Measurements from ENCODE around the gene UIMC1.

The UIMC1 gene

DNA sequence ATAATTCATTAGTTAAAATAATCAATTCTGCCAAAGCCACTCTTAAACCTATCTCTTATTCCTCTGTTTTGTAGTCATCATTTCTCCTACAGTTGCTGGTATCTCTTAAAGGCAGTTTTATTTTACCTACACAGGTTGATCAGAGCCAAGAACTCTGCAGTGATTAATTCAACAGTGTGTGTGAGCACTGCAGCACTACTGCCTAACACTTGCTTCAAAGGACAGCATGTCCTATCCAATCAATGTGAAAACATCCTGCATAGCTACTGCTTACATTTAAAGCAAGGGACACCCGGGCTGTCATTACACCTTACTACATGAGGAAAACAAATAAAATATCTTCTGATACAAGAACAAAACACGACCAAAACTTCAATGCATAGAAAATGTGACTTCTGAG is 62.3 kb downstream of the UIMC1 start:
- no peak overlapping the region for H3K4me2 ChIP-seq (ENCODE audit: low read length)
- H4K20me1 ChIP-seq (ENCODE audit: control insufficient read depth, insufficient read depth, low read depth, low read length): 0 out of 2 replicates have a peak, but pooled peaks cover 5% of the 10 kb centered on the region
- no peaks in the 10 kb centered on the region for H3K9me2 ChIP-seq (replicated peaks; ENCODE audit: control insufficient read depth, low read length)
- H3K27me3 ChIP-seq (ENCODE audit: control insufficient read depth, low read length): no peaks in the 10 kb centered on the region
- H3K36me3 ChIP-seq (ENCODE audit: control insufficient read depth, low read length): peaks cover 86% of the 10 kb centered on the region
- no peaks in the 10 kb centered on the region for H3K4me1 ChIP-seq (ENCODE audit: control insufficient read depth, low read length)
- TF ChIP-seq, protein P1, sequence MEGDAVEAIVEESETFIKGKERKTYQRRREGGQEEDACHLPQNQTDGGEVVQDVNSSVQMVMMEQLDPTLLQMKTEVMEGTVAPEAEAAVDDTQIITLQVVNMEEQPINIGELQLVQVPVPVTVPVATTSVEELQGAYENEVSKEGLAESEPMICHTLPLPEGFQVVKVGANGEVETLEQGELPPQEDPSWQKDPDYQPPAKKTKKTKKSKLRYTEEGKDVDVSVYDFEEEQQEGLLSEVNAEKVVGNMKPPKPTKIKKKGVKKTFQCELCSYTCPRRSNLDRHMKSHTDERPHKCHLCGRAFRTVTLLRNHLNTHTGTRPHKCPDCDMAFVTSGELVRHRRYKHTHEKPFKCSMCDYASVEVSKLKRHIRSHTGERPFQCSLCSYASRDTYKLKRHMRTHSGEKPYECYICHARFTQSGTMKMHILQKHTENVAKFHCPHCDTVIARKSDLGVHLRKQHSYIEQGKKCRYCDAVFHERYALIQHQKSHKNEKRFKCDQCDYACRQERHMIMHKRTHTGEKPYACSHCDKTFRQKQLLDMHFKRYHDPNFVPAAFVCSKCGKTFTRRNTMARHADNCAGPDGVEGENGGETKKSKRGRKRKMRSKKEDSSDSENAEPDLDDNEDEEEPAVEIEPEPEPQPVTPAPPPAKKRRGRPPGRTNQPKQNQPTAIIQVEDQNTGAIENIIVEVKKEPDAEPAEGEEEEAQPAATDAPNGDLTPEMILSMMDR (IDR thresholded peaks at IDR 0.05; ENCODE audit: low read depth, low read length, poor library complexity, severe bottlenecking): no peak
- TF ChIP-seq EZH2phosphoT487 (IDR thresholded peaks at IDR 0.05; ENCODE audit: borderline replicate concordance, low read length): no peak
- no peaks in the 10 kb centered on the region for H3K9me3 ChIP-seq (ENCODE audit: control insufficient read depth, insufficient read depth, low read length)
- H3K79me2 ChIP-seq (ENCODE audit: control insufficient read depth, low read length): no peaks in the 10 kb centered on the region
- H3K27ac ChIP-seq (ENCODE audit: low read depth, low read length): no peak overlapping the region
- H3K4me3 ChIP-seq (ENCODE audit: low read length): no peak overlapping the region
- peaks cover 3% of the 10 kb centered on the region; the same call in 1 of the 2 replicates for H3F3A ChIP-seq (ENCODE audit: control insufficient read depth, insufficient read depth)

DNA sequence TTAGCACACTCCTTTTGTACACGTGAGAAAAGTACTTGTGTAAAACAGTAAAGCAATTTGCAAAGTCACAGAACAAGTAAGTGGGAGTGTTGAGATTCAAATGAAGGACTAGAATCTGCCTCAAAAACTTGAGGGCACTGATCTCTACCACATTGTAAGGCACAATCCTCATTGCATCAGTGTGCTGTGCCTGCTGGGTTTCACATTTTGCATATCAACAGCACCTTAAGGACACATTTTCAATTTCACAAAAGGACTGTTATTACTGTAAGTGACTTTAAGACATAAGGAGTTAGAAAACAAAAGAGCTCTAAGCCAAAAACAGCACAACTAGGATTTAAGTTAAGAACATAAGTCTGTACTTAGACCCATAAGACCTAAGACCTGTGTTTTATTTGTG is 62.8 kb downstream of the UIMC1 start:
- H3K4me3 ChIP-seq (ENCODE audit: low read length): no peak overlapping the region
- H4K20me1 ChIP-seq (ENCODE audit: control insufficient read depth, insufficient read depth, low read depth, low read length): 0 out of 2 replicates have a peak, but pooled peaks cover 5% of the 10 kb centered on the region
- H3K4me2 ChIP-seq (ENCODE audit: low read length): no peak overlapping the region

DNA sequence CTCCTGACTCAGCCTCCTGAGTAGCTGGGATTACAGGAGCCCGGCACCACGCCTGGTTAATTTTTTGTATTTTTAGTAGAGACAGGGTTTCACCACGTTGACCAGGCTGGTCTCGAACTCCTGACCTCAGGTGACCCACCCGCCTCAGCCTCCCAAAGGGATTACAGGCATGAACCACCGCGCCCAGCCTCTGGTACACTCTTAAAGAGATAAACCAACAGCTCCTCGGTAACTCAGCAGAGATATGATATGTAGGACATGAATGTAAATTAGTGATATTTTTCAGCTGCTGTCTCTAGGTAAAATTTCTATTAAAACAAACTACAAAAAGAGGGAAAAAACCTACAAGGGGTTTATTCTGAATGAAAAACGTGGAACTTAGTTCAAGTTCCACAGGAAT is 64.6 kb downstream of the UIMC1 start:
- no peaks in the 10 kb centered on the region for H3K9me2 ChIP-seq (replicated peaks; ENCODE audit: control insufficient read depth, low read length)
- no peaks in the 10 kb centered on the region for H3K79me2 ChIP-seq (ENCODE audit: control insufficient read depth, low read length)
- peaks cover 3% of the 10 kb centered on the region; the same call in 1 of the 2 replicates for H3F3A ChIP-seq (ENCODE audit: control insufficient read depth, insufficient read depth)
- H3K9me3 ChIP-seq (ENCODE audit: control insufficient read depth, insufficient read depth, low read length): no peaks in the 10 kb centered on the region
- no peak for TF ChIP-seq EZH2phosphoT487 (IDR thresholded peaks at IDR 0.05; ENCODE audit: borderline replicate concordance, low read length)
- TF ChIP-seq, protein P1 (IDR thresholded peaks at IDR 0.05; ENCODE audit: low read depth, low read length, poor library complexity, severe bottlenecking): no peak
- H3K36me3 ChIP-seq (ENCODE audit: control insufficient read depth, low read length): peaks cover 90% of the 10 kb centered on the region
- H3K4me1 ChIP-seq (ENCODE audit: control insufficient read depth, low read length): no peaks in the 10 kb centered on the region
- H3K27ac ChIP-seq (ENCODE audit: low read depth, low read length): no peak overlapping the region
- H4K20me1 ChIP-seq (ENCODE audit: control insufficient read depth, insufficient read depth, low read depth, low read length): 0 out of 2 replicates have a peak, but pooled peaks cover 5% of the 10 kb centered on the region
- H3K4me3 ChIP-seq (ENCODE audit: low read length): no peak overlapping the region
- H3K27me3 ChIP-seq (ENCODE audit: control insufficient read depth, low read length): no peaks in the 10 kb centered on the region
- H3K4me2 ChIP-seq (ENCODE audit: low read length): no peak overlapping the region

More for the DNA sequence above, 62.8 kb downstream of the UIMC1 start:
- H3K9me2 ChIP-seq (replicated peaks; ENCODE audit: control insufficient read depth, low read length): no peaks in the 10 kb centered on the region
- no peak overlapping the region for H3K27ac ChIP-seq (ENCODE audit: low read depth, low read length)
- TF ChIP-seq, protein P1 (IDR thresholded peaks at IDR 0.05; ENCODE audit: low read depth, low read length, poor library complexity, severe bottlenecking): no peak
- no peak for TF ChIP-seq EZH2phosphoT487 (IDR thresholded peaks at IDR 0.05; ENCODE audit: borderline replicate concordance, low read length)
- H3K9me3 ChIP-seq (ENCODE audit: control insufficient read depth, insufficient read depth, low read length): no peaks in the 10 kb centered on the region
- H3K4me1 ChIP-seq (ENCODE audit: control insufficient read depth, low read length): no peaks in the 10 kb centered on the region
- H3K36me3 ChIP-seq (ENCODE audit: control insufficient read depth, low read length): peaks cover 88% of the 10 kb centered on the region
- H3K27me3 ChIP-seq (ENCODE audit: control insufficient read depth, low read length): no peaks in the 10 kb centered on the region
- H3K79me2 ChIP-seq (ENCODE audit: control insufficient read depth, low read length): no peaks in the 10 kb centered on the region
- peaks cover 3% of the 10 kb centered on the region; the same call in 1 of the 2 replicates for H3F3A ChIP-seq (ENCODE audit: control insufficient read depth, insufficient read depth)
